Effector memory CD8-positive, alpha-beta T cell (primary cell): ENCODE results near the gene RASGRF1.

Source experiments
- ATAC-seq: fragments of 150-1000 bp; cut with Tn5 transposase; replicated peaks from 2 replicates; pipeline ENCODE4 v1.10.0; 2021; ENCODE audit warnings: mild to moderate bottlenecking, moderate library complexity
- DNase-seq, 3 experiments: peaks; one replicate each; pipeline ENCODE4 v3.0.0; 2021
- H3K27ac Mint-ChIP-seq, 2 donors: one replicate each; pipeline ENCODE4 v1.8.0; 2022; ENCODE audit warnings: mild to moderate bottlenecking in 2 of 2, mixed read lengths in 2 of 2, moderate library complexity in 2 of 2
- H3K27me3 Mint-ChIP-seq, 2 donors: one replicate each; pipeline ENCODE4 v1.8.0; 2022; ENCODE audit warnings: mixed read lengths in 2 of 2
- H3K36me3 Mint-ChIP-seq: one replicate; pipeline ENCODE4 v1.8.0; 2022; ENCODE audit warnings: mild to moderate bottlenecking, moderate library complexity, mixed read lengths; ENCODE audit not compliant: insufficient read depth
- H3K4me1 Mint-ChIP-seq, 2 donors: one replicate each; pipeline ENCODE4 v1.8.0; 2022; ENCODE audit warnings: low read depth in 2 of 2, mixed read lengths in 2 of 2
- H3K4me3 Mint-ChIP-seq, 2 donors: one replicate each; pipeline ENCODE4 v1.8.0; 2022; ENCODE audit warnings: mild to moderate bottlenecking in 2 of 2, mixed read lengths in 2 of 2, moderate library complexity in 2 of 2
- H3K9me3 Mint-ChIP-seq, 2 donors: one replicate each; pipeline ENCODE4 v1.8.0; 2022; ENCODE audit warnings: mixed read lengths in 2 of 2

RASGRF1 gene

DNA sequence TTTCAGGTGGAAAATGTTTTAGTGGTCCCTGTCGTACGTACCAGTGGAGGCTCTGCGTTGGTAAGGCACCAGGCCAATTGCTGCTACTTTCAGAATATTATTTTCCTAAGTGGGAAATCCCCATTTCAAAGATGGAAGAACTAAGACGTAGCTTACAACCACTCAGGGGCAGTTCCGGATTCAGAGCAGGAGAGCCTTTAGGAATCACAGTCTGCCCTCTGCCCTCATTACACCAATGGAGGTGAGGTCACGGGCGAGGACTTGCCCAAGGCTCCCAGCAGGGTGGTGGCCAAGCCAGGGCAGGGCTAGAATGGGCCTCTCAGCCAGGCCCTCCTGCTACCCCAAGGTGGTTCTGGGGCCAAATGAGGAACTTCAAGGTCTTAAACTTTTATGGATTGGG, 72.6 kb downstream of the RASGRF1 start:
- DNase-seq, result no peak
- H3K4me3 Mint-ChIP-seq, result no peak overlapping the region
- no peak overlapping the region for H3K27ac Mint-ChIP-seq
- ATAC-seq, result no peak
- peaks cover 3% of the 10 kb centered on the region for H3K36me3 Mint-ChIP-seq
- H3K9me3 Mint-ChIP-seq, result no peaks in the 10 kb centered on the region
- H3K27me3 Mint-ChIP-seq, result no peaks in the 10 kb centered on the region
- H3K4me1 Mint-ChIP-seq, result peaks cover 0 to 2% of the 10 kb centered on the region in 2 donors

DNA sequence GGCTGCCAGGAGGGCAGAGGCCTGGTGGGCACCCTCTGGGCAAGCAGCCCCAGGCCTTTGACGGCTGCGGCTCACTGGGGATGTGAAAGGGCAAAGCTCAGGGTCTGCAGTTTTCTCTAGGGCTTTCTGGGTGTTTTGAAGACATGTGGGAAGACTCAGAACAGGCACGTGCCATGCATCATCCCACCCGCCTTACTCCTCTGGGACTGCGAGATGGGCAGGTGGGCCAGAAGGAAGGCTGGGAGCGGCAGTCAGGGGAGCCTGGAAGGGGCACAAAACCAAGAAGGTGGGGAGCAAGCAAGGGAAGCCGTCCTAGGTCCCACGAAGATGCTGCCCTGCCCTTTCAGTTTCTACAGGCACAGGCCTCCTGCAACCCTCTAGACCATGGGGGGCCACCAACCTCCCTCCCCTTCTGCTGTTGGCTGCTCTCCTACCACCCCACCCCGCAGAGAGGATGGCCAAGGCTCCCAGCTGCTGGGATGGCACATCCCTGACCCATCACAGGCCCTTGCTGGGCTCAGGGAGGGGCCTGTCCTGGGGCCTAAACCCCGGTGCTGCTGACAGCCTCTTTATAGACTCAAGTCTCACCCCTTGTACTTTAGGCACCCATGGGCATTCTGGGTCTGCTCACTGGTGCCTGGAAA, 73.9 kb downstream of the RASGRF1 start:
- DNase-seq (no peak), ATAC-seq (no peak)
- Mint-ChIP-seq H3K4me1 (peaks cover 0 to 2% of the 10 kb centered on the region in 2 donors), H3K4me3 (no peak overlapping the region), H3K36me3 (peaks cover 3% of the 10 kb centered on the region), H3K9me3 (no peaks in the 10 kb centered on the region), H3K27ac (no peak overlapping the region), H3K27me3 (no peaks in the 10 kb centered on the region)

DNA sequence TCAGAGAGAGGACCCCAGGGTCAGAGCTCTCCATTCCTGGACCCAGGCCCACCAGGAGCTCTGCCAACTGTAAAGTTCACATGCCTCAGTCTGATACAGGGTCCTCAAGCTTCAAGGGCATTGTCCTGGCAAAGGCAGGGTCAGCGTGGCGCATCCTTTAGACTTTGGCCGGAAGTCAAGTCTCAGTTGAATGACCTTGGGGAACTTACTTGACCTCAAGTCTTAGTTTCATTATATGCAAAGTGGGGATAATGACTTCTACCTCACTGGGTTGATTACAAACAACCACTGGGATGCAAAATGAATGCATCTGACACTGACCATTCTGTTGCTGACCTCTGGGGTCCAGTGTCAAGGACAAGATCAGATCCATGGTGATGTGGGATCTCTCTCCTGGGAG, 75.2 kb downstream of the RASGRF1 start:
- no peak overlapping the region for H3K4me3 Mint-ChIP-seq

DNA sequence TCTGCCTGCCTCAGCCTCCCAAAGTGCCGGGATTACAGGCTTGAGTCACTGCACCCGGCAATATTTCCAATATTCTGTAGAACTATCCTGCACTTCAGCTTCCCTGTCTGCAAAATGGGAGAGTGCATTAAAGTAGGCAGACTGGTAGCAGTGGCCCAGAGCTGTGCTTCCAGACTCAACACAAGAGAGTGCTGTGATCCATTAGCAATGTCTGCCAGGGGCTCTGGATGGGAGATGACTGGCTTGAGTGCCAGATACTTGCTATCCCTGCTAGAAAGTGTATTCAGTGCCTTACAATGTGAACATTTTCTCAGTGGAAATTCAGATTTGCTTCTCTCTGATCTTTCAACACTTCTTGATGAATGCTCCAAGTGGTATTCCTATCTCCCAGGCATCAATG, 80.3 kb downstream of the RASGRF1 start:
- peaks cover 0 to 10% of the 10 kb centered on the region in 2 donors for H3K27me3 Mint-ChIP-seq
- ATAC-seq (no peak), DNase-seq (no peak)
- no peaks in the 10 kb centered on the region for H3K36me3 Mint-ChIP-seq
- no peak overlapping the region for H3K27ac Mint-ChIP-seq
- H3K9me3 Mint-ChIP-seq, result no peaks in the 10 kb centered on the region
- H3K4me3 Mint-ChIP-seq, result no peak overlapping the region
- no peaks in the 10 kb centered on the region for H3K4me1 Mint-ChIP-seq

More for the DNA sequence above, 75.2 kb downstream of the RASGRF1 start:
- ATAC-seq (no peak), DNase-seq (no peak)
- no peak overlapping the region for H3K27ac Mint-ChIP-seq
- H3K27me3 Mint-ChIP-seq, result no peaks in the 10 kb centered on the region
- H3K36me3 Mint-ChIP-seq, result peaks cover 3% of the 10 kb centered on the region
- peaks cover 0 to 2% of the 10 kb centered on the region in 2 donors for H3K4me1 Mint-ChIP-seq
- no peaks in the 10 kb centered on the region for H3K9me3 Mint-ChIP-seq

DNA sequence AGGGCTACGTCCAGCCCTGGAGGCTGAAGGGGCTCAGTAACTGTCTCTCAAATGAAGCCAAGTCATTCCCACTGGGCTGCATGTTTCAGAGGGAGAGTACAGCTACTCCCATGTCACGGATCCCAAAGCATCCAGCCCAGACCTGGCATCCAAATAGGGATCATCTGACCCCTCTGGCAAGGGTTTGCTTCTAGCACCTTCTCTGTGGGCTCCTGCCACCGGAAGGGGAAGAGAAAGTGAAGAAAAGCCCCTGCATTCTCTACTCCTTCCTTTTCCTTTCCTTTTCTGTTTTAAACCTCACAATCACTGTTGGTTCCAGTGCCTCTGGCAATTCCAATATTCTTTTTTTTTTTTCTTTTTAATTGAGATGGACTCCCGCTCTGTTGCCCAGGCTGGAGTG, 81.2 kb downstream of the RASGRF1 start:
- no peaks in the 10 kb centered on the region for H3K36me3 Mint-ChIP-seq
- peak overlapping the region in 1 of 2 donors; percentile 44 for H3K27ac Mint-ChIP-seq
- H3K4me1 Mint-ChIP-seq, result peaks cover 3 to 4% of the 10 kb centered on the region in 2 donors
- no peak for DNase-seq
- no peak overlapping the region for H3K4me3 Mint-ChIP-seq
- no peak for ATAC-seq
- H3K9me3 Mint-ChIP-seq, result no peaks in the 10 kb centered on the region
- peaks cover 0 to 10% of the 10 kb centered on the region in 2 donors for H3K27me3 Mint-ChIP-seq

DNA sequence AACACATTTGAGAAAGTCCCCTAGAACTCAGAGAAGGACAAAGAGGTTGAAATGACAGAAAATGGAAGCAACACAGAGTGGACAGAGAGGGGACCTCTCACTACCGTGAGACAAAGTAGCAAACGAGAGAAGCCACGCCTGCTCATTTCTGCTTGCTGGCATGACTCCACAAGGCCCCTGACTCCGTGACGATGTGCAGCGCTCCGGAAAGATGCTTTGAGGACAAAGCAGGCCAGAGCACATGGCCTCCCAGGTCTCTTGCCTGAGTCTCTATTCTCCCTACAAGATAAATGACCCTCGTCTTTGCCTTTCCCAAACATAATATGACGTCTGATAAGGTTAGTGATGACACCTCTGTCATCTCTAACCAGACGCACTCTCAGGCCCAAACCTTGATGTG, 81.9 kb downstream of the RASGRF1 start:
- H3K4me1 Mint-ChIP-seq, result peaks cover 4% of the 10 kb centered on the region in 2 donors
- H3K27me3 Mint-ChIP-seq, result peaks cover 0 to 10% of the 10 kb centered on the region in 2 donors
- H3K9me3 Mint-ChIP-seq, result no peaks in the 10 kb centered on the region

DNA sequence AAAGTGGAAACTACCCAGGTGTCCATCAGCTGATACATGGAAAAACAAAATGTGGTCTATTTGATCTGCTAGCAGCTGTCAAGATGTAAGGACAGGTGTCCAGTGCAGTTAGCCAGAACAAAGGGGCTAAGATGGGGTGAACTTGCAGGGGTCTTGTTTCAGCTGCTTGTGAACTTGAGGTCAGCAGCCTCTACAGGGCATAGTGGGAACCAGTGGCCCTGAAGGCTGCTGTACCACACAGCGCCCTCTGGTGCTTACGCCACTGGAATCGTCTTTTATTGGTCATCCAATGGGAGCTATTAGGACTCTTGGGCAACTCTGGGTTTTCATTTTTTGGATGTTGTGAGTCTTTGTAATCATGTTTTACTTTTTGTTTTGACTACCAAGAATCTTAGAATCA, 83.5 kb downstream of the RASGRF1 start:
- Mint-ChIP-seq H3K27ac (no peak overlapping the region), H3K36me3 (no peaks in the 10 kb centered on the region), H3K27me3 (peaks cover 0 to 10% of the 10 kb centered on the region in 2 donors), H3K9me3 (no peaks in the 10 kb centered on the region), H3K4me1 (peaks cover 4% of the 10 kb centered on the region in 2 donors), H3K4me3 (no peak overlapping the region)
- DNase-seq (peak in 1 of 3 experiments; percentile 11), ATAC-seq (peak; percentile 35)

More for the DNA sequence above, 81.9 kb downstream of the RASGRF1 start:
- no peak for DNase-seq
- no peak for ATAC-seq
- H3K27ac Mint-ChIP-seq, result no peak overlapping the region
- H3K4me3 Mint-ChIP-seq, result no peak overlapping the region
- H3K36me3 Mint-ChIP-seq, result no peaks in the 10 kb centered on the region

DNA sequence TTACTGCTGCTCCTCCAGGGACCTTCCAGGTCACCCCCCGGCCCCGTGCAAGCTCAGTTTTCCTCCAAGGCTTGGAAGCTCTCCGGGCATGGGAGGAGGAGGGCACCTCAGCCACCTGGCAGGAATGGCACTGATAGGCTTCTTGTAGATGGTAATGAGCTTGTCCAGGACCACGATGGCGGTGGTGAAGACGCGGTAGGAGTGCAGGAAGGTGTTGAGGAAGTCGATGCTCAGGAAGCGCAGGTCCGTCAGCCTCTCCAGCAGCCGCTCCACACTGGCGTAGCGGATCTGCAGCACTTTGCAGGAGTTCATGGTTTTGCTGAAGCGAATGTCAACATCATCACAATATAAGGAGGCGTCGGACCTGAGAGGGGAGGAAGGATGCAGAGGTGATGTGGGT, 84.5 kb downstream of the RASGRF1 start:
- H3K36me3 Mint-ChIP-seq, result no peaks in the 10 kb centered on the region
- ATAC-seq, result no peak
- H3K4me1 Mint-ChIP-seq, result peaks cover 4% of the 10 kb centered on the region in 2 donors
- DNase-seq, result no peak
- no peak overlapping the region for H3K27ac Mint-ChIP-seq
- peaks cover 0 to 10% of the 10 kb centered on the region in 2 donors for H3K27me3 Mint-ChIP-seq
- no peak overlapping the region for H3K4me3 Mint-ChIP-seq
- H3K9me3 Mint-ChIP-seq, result no peaks in the 10 kb centered on the region

DNA sequence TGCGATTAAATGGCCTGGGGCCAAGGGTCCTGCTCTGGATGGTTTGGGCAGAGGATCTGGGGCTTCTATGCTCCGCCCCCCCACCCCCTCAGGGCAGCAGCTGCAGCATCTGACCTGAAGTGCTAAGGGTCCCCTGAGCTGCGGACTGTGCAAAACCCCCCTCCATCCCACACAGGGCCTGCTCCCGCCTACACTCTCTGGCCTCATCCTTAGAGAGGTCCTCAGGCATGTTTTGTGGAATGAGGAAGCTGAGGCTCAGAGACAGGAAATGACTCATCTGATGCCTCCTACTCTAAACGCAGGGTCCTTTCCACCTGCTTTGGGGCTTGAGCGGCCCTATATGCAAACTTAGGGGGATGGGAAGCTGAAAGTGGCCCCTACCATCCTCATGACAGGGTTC, 86.2 kb downstream of the RASGRF1 start:
- Mint-ChIP-seq H3K9me3 (no peaks in the 10 kb centered on the region), H3K27me3 (peaks cover 0 to 10% of the 10 kb centered on the region in 2 donors), H3K4me3 (no peak overlapping the region), H3K27ac (no peak overlapping the region), H3K4me1 (peaks cover 4% of the 10 kb centered on the region in 2 donors), H3K36me3 (no peaks in the 10 kb centered on the region)
- no peak for DNase-seq
- peak; percentile 22 for ATAC-seq

DNA sequence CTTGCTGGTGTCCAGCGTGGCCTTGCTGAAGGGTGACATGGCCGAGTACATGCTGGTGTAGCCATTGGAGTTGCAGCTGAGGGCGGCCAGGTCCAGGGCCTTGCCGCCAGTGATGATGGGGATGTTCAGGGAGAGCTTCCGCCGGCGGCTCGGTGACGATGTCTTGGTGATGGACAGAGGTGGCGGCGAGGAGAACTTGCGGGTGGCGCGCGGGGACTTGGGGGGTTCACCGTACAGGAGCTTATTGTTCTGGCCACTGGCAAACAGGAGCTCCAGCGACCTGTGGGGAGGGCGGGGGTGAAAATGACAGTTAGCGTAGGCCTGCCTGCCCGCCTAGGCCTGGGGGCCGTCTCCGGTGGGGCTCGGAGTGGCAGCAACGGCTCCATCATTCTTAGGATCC, 86.7 kb downstream of the RASGRF1 start:
- H3K36me3 Mint-ChIP-seq, result no peaks in the 10 kb centered on the region
- DNase-seq (no peak), ATAC-seq (no peak)
- H3K27ac Mint-ChIP-seq, result no peak overlapping the region
- H3K9me3 Mint-ChIP-seq, result no peaks in the 10 kb centered on the region
- H3K27me3 Mint-ChIP-seq, result peaks cover 0 to 9% of the 10 kb centered on the region in 2 donors
- H3K4me1 Mint-ChIP-seq, result peaks cover 4% of the 10 kb centered on the region in 2 donors
- no peak overlapping the region for H3K4me3 Mint-ChIP-seq

DNA sequence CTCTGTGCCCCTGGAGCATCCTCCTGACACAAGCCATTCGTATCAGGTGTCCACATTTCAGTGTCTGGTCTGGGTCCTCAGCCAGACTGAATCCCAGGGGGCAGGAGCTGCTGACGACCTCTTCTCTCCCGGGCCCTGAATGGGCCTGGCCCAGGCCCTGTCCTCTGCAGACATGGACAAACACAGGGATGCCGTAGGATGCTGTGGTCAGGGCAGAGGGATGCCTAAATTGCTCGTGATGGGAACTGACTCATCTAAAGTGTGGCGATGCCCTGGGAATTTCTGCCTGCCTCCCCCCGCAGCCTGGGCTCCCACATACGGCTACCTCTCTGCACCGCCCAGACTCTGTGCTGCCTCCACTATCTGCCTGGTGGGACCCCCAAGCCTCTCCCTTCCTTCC, 87.3 kb downstream of the RASGRF1 start:
- Mint-ChIP-seq H3K4me1 (peaks cover 4% of the 10 kb centered on the region in 2 donors), H3K27ac (no peak overlapping the region), H3K27me3 (peaks cover 0 to 4% of the 10 kb centered on the region in 2 donors), H3K9me3 (no peaks in the 10 kb centered on the region), H3K4me3 (no peak overlapping the region), H3K36me3 (no peaks in the 10 kb centered on the region)
- no peak for DNase-seq
- no peak for ATAC-seq

DNA sequence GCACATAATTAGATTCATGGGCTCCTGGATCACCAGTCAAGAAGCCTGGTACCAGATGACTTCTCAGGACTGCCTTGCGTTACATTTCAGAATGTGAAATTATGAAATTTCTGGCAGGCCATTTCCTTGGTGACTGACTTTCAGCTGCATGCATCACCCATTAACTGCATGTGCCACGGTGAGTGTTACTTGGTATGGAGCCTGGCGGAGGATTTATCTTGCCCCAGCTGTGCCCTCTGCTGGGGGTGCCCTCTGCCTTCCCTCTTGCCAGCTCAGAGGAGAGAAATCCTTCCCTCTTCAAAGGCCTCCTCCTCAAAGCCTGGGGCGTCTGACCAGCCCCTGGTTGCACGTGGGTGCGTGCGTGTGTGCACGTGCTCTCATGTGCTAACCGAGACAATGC, 88.0 kb downstream of the RASGRF1 start:
- Mint-ChIP-seq H3K4me1 (peaks cover 4% of the 10 kb centered on the region in 2 donors), H3K27me3 (no peaks in the 10 kb centered on the region), H3K27ac (no peak overlapping the region), H3K9me3 (no peaks in the 10 kb centered on the region), H3K4me3 (no peak overlapping the region), H3K36me3 (no peaks in the 10 kb centered on the region)
- DNase-seq, result no peak
- no peak for ATAC-seq

DNA sequence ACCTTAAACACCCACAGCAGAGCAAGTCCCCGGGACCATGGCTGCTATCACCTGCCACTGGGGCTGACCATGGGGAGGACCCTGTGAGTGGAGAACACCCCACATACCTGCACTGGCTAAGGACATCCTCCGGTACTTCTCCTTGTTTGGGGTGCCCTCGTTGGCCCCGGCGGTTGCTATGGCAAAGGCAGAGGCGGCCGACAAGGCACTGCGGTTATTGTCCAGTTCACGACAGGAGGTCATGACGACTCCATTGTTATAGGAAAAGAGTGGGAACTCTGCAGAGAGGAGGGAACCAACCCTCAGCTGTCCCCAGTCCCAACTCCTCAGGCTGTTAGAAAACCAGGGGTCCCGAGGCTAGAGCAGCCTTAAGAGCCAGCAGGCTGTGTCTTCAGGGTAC, 90.9 kb downstream of the RASGRF1 start:
- peaks cover 9 to 10% of the 10 kb centered on the region in 2 donors for H3K27me3 Mint-ChIP-seq
- H3K9me3 Mint-ChIP-seq, result no peaks in the 10 kb centered on the region
- no peak for ATAC-seq
- H3K4me3 Mint-ChIP-seq, result no peak overlapping the region
- no peak overlapping the region for H3K27ac Mint-ChIP-seq
- DNase-seq, result no peak
- H3K36me3 Mint-ChIP-seq, result no peaks in the 10 kb centered on the region
- H3K4me1 Mint-ChIP-seq, result peaks cover 0 to 3% of the 10 kb centered on the region in 2 donors

DNA sequence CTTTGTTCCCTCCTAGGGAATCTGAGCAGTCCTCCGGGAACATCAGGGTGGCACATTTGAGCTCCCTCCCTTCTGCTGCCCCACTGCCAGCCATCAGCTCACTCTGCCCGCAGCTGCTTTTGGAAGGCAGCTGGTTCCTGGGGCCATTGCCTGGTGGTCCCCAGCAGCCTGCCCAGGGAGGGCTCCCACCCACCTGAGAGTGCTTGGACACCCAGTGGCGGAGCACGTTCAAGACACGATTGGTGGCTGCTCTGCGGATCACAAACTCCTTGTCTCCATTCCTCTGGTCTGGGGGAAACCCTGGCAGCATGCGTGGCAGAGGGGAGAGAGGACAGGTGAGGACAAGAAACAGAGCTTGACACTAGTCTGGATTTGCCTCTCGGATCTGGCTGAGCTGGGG, 92.1 kb downstream of the RASGRF1 start:
- no peaks in the 10 kb centered on the region for H3K9me3 Mint-ChIP-seq
- ATAC-seq (no peak), DNase-seq (no peak)
- no peak overlapping the region for H3K27ac Mint-ChIP-seq
- H3K27me3 Mint-ChIP-seq, result peaks cover 9 to 10% of the 10 kb centered on the region in 2 donors
- no peaks in the 10 kb centered on the region for H3K36me3 Mint-ChIP-seq
- no peak overlapping the region for H3K4me3 Mint-ChIP-seq
- no peaks in the 10 kb centered on the region for H3K4me1 Mint-ChIP-seq
